HepG2 (cell line): Measurements from ENCODE around the gene MED10. TPM values are rescaled to one million over a fixed set of nuclear protein-coding genes. Genes with fewer than 3 reads are reported as not detected.

Experiments used
- ARID5B ChIP-seq: IDR thresholded peaks from 2 replicates; pipeline ENCODE4 v1.4.0; 2020; ENCODE audit warnings: mild to moderate bottlenecking, missing genetic modification reagents
- ATF3 ChIP-seq: sonication (generic); formaldehyde crosslinking; IDR thresholded peaks from 2 replicates; pipeline ENCODE4 v1.4.0; 2020; ENCODE audit warnings: missing genetic modification reagents
- ELF4 ChIP-seq: sonication (generic); formaldehyde crosslinking; IDR thresholded peaks from 2 replicates; pipeline ENCODE4 v1.5.0; 2020; ENCODE audit warnings: missing genetic modification reagents, mild to moderate bottlenecking, moderate library complexity, borderline replicate concordance
- IRF2 ChIP-seq: IDR thresholded peaks from 2 replicates; pipeline ENCODE4 v1.6.1; 2018; ENCODE audit warnings: missing genetic modification reagents, missing compliant biosample characterization
- KAT7 ChIP-seq: IDR thresholded peaks from 2 replicates; pipeline ENCODE4 v1.6.1; 2018; ENCODE audit warnings: borderline replicate concordance, missing compliant biosample characterization
- LBX2 ChIP-seq: sonication (generic); formaldehyde crosslinking; IDR thresholded peaks from 2 replicates; pipeline ENCODE4 v1.5.0; 2020; ENCODE audit warnings: missing genetic modification reagents, mild to moderate bottlenecking, borderline replicate concordance
- MBD4 ChIP-seq: IDR thresholded peaks from 2 replicates; pipeline ENCODE4 v1.6.1; 2012; ENCODE audit warnings: low read length, inconsistent platforms, borderline replicate concordance
- SIX1 ChIP-seq: sonication (generic); formaldehyde crosslinking; IDR thresholded peaks from 2 replicates; pipeline ENCODE4 v1.4.0; 2020; ENCODE audit warnings: missing genetic modification reagents, borderline replicate concordance
- SKIL ChIP-seq: sonication (generic); formaldehyde crosslinking; IDR thresholded peaks from 2 replicates; pipeline ENCODE4 v1.8.0; 2022; ENCODE audit warnings: missing genetic modification reagents, mild to moderate bottlenecking, moderate library complexity, borderline replicate concordance
- STAT6 ChIP-seq: sonication (generic); formaldehyde crosslinking; IDR thresholded peaks from 2 replicates; pipeline ENCODE4 v1.4.0; 2020; ENCODE audit warnings: missing genetic modification reagents, mild to moderate bottlenecking, borderline replicate concordance
- ZNF263 ChIP-seq: sonication (generic); formaldehyde crosslinking; IDR thresholded peaks from 2 replicates; pipeline ENCODE4 v1.4.0; 2020; ENCODE audit warnings: missing genetic modification reagents
- ZNF292 ChIP-seq: sonication (generic); formaldehyde crosslinking; IDR thresholded peaks from 2 replicates; pipeline ENCODE4 v1.8.1; 2022; ENCODE audit warnings: mild to moderate bottlenecking, low read depth, missing genetic modification reagents, borderline replicate concordance
- ZNF34 ChIP-seq: sonication (generic); formaldehyde crosslinking; IDR thresholded peaks from 2 replicates; pipeline ENCODE4 v1.4.0; 2020; ENCODE audit warnings: mild to moderate bottlenecking, missing genetic modification reagents, borderline replicate concordance
- ZNF430 ChIP-seq: sonication (generic); formaldehyde crosslinking; IDR thresholded peaks from 2 replicates; pipeline ENCODE4 v1.9.0; 2021; ENCODE audit warnings: mild to moderate bottlenecking, missing genetic modification reagents
- ZNF557 ChIP-seq: sonication (generic); formaldehyde crosslinking; IDR thresholded peaks from 2 replicates; pipeline ENCODE4 v1.4.0; 2020; ENCODE audit warnings: missing genetic modification reagents
- ZNF564 ChIP-seq: sonication (generic); formaldehyde crosslinking; IDR thresholded peaks from 2 replicates; pipeline ENCODE4 v1.8.1; 2023; ENCODE audit warnings: mild to moderate bottlenecking, missing genetic modification reagents
- ZNF580 ChIP-seq: IDR thresholded peaks from 2 replicates; pipeline ENCODE4 v1.6.1; 2016; ENCODE audit warnings: low read depth, borderline replicate concordance
- ZNF792 ChIP-seq: IDR thresholded peaks from 2 replicates; pipeline ENCODE4 v1.6.1; 2016
- ZSCAN30 ChIP-seq: sonication (generic); formaldehyde crosslinking; IDR thresholded peaks from 2 replicates; pipeline ENCODE4 v1.5.0; 2020; ENCODE audit warnings: mild to moderate bottlenecking, missing genetic modification reagents
- polyA plus RNA-seq, 8 experiments: library from polyadenylated mRNA; depleted of rRNA in 3 of 8; stranded (reverse) in 7 of 8; unstranded in 1 of 8; fragments of >200 nt; fragmentation: Illumina TruSeq in 4 of 8; extraction: Trizol in 4 of 8; gene quantifications; 2 replicates each; pipeline versions ENCODE4 v1.2.1 to v1.2.3, GENCODE V29; 2011 to 2016; ENCODE audit warnings: low read depth in 4 of 8, missing spikeins in 1 of 8, mixed read lengths in 1 of 8; ENCODE audit not compliant: insufficient read depth in 1 of 8
- total RNA-seq, 5 experiments: library from RNA; depleted of rRNA; stranded (reverse); fragments of >200 nt; fragmentation: Illumina TruSeq; extraction: Trizol; gene quantifications; 2 replicates each; pipeline ENCODE4 v1.2.3, GENCODE V29; 2016; ENCODE audit warnings: low read depth in 1 of 5

The MED10 gene
- total and polyA plus RNA-seq, 2 of the 13 experiments (the other 11 are each of a cell fraction or from before 2014, with no cell fraction given), result 11.2 to 23.7 TPM

- TF ChIP-seq STAT6, result no peak; the same call in 1 of the 2 replicates
- no peak for TF ChIP-seq IRF2 (CRISPR knock-in tag)
- 0 out of 2 replicates have a peak, but pooled peaks have one; percentile 11 for TF ChIP-seq ZNF263 (CRISPR knock-in tag)
- peak; percentile 70; the same call in 1 of the 2 replicates for TF ChIP-seq KAT7
- TF ChIP-seq ZNF34 (CRISPR knock-in tag), result no peak
- TF ChIP-seq ATF3 (CRISPR knock-in tag), result no peak
- TF ChIP-seq ZSCAN30 (CRISPR knock-in tag), result no peak
- TF ChIP-seq SKIL (CRISPR knock-in tag), result no peak
- TF ChIP-seq ZNF792, result peak; percentile 61; the same call in 1 of the 2 replicates
- no peak for TF ChIP-seq ZNF564 (CRISPR knock-in tag)
- no peak for TF ChIP-seq ZNF580 (CRISPR knock-in tag)
- no peak for TF ChIP-seq SIX1 (CRISPR knock-in tag)
- TF ChIP-seq ZNF557 (CRISPR knock-in tag), result no peak
- no peak for TF ChIP-seq LBX2 (CRISPR knock-in tag)
- TF ChIP-seq MBD4, result no peak
- TF ChIP-seq ARID5B (CRISPR knock-in tag), result no peak; the same call in 1 of the 2 replicates
- peak; percentile 82 for TF ChIP-seq ZNF430 (CRISPR knock-in tag)
- no peak for TF ChIP-seq ZNF292
- TF ChIP-seq ELF4 (CRISPR knock-in tag), result peak; percentile 87; the same call in 1 of the 2 replicates
These were observed at the start of gene MED10 (continued) for GRCh38 chr5:6377905-6378765.
